ENCODE measurements around the gene ABHD17A. TPM values are rescaled to one million over a fixed set of nuclear protein-coding genes. Genes with fewer than 3 reads are reported as not detected.
"Not testable (repeated sequence)": the region's sequence is repeated elsewhere in the genome, so short reads cannot be mapped to it uniquely, and the experiment has no call there.

ABHD17A gene
- total RNA-seq, 1 donor = 52.5 TPM

DNA sequence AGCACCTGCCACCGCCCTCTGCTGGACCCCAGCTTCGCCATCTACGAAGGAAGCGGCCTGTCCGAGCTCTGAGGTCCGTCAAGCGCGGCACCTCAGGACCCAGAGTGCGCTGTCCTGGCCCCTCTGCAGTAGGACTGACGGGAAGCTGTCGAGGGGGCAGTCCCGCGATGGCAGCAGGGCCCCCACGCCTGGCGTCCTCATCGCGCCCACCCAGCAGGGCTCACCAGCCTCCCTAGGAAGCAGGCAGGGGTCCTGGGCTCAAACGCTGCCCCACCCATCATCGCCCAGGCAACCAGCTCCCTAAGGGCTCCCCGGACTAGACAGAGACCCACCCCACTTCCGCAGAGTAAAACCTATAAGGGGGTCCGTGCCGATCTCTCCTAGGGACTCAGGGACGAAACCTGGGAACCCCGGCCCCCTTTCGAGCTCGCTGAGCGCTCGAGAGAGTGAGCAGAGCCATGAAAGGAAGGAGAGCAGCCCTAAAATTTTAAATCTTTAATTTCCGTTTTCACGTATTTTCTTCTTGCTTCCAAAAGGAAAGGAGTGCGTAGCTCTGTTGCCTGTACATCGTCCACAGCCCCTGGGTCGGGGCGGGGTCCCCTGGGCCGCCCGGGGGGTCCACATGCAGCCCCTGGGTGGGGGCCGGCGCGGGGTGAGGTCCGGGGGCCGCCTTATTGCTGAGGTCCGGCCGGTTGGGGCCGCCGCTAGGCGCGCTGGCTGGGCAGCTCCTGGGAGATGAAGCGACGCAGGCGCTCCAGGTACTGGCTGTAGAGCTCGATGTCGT lies 8.6 kb downstream of the ABHD17A start:
- H4K20me1 ChIP-seq (ENCODE audit: insufficient read depth, low read length) = peaks cover 31% of the 10 kb centered on the region
- DNase-seq (ENCODE audit: insufficient read length, low spot score, missing footprints) = peak; percentile 90
- peak overlapping the region; percentile 62 for H2AFZ ChIP-seq (ENCODE audit: low read length)
- H3K27me3 ChIP-seq (ENCODE audit: insufficient read depth, low read length); H3K9me3 ChIP-seq (ENCODE audit: low read depth, low read length); H3K36me3 ChIP-seq (ENCODE audit: insufficient read depth, low read length): not testable (repeated sequence)
- H3K27ac ChIP-seq (ENCODE audit: low read depth, low read length) = peak overlapping the region; percentile 95
- peak overlapping the region; percentile 99 for H3K4me3 ChIP-seq (ENCODE audit: insufficient read depth, low read length)
- H3K4me2 ChIP-seq (ENCODE audit: insufficient read depth, low read length) = peak overlapping the region; percentile 99
- peaks cover 21% of the 10 kb centered on the region for H3K4me1 ChIP-seq (ENCODE audit: insufficient read depth, low read length)
- peaks cover 61% of the 10 kb centered on the region for H3K79me2 ChIP-seq (ENCODE audit: insufficient read depth, low read length)

DNA sequence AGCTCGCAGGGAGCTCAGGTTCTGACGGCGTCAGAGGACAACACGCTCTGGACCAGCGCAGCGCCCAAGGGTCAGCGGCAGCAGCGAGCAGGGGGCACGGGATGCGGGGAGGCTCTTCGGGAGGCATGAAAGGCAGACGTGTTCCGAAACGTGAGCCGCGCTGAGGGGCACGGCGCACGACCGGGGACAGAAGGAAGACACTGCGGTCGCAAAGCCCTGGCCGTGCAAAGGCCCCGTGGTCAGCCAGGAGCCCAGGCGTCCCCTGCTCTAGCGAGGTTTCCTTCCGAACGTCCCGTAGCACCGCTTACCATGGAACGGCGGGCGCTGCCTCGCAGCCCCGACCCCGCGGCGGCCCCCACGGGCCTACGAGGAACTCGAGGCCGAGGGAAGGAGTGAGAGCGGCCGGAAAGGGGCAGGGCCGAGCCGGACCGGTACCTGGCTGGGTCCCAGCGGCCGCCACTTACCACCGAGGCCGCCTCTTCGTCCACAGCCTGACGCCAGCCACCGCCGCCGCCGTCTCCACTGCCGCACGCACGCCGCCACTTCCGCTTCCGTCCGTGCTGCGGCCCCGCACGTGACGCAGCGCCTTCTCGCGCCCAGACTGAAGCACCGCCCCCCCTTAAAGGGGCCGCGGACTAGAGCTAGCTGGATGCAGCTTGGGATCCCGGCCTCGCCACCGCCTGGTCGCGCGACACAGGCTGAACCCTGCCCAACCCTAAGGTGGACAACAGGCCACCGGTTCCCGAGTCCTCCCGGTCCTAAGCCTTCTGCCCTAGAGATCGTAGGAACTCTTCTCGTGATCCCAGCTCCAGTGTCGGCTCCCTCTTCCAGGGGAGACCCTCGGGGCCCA lies 9.4 kb downstream of the ABHD17A start:
- Histone ChIP-seq H3K79me2 (ENCODE audit: insufficient read depth, low read length) (peaks cover 65% of the 10 kb centered on the region), H4K20me1 (ENCODE audit: insufficient read depth, low read length) (peaks cover 31% of the 10 kb centered on the region), H3K9me3 (ENCODE audit: low read depth, low read length) (no peaks in the 10 kb centered on the region), H3K4me3 (ENCODE audit: insufficient read depth, low read length) (peak overlapping the region; percentile 99), H3K27me3 (ENCODE audit: insufficient read depth, low read length) (no peaks in the 10 kb centered on the region), H3K36me3 (ENCODE audit: insufficient read depth, low read length) (peaks cover 13% of the 10 kb centered on the region), H3K4me1 (ENCODE audit: insufficient read depth, low read length) (peaks cover 21% of the 10 kb centered on the region), H2AFZ (ENCODE audit: low read length) (peak overlapping the region; percentile 72), H3K27ac (ENCODE audit: low read depth, low read length) (peak overlapping the region; percentile 95), H3K4me2 (ENCODE audit: insufficient read depth, low read length) (peak overlapping the region; percentile 99)
- peak; percentile 99 for DNase-seq (ENCODE audit: insufficient read length, low spot score, missing footprints)
- TF ChIP-seq, protein P1, sequence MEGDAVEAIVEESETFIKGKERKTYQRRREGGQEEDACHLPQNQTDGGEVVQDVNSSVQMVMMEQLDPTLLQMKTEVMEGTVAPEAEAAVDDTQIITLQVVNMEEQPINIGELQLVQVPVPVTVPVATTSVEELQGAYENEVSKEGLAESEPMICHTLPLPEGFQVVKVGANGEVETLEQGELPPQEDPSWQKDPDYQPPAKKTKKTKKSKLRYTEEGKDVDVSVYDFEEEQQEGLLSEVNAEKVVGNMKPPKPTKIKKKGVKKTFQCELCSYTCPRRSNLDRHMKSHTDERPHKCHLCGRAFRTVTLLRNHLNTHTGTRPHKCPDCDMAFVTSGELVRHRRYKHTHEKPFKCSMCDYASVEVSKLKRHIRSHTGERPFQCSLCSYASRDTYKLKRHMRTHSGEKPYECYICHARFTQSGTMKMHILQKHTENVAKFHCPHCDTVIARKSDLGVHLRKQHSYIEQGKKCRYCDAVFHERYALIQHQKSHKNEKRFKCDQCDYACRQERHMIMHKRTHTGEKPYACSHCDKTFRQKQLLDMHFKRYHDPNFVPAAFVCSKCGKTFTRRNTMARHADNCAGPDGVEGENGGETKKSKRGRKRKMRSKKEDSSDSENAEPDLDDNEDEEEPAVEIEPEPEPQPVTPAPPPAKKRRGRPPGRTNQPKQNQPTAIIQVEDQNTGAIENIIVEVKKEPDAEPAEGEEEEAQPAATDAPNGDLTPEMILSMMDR (IDR thresholded peaks at IDR 0.05; ENCODE audit: extremely low read depth, low read depth, low read length) = no peak

DNA sequence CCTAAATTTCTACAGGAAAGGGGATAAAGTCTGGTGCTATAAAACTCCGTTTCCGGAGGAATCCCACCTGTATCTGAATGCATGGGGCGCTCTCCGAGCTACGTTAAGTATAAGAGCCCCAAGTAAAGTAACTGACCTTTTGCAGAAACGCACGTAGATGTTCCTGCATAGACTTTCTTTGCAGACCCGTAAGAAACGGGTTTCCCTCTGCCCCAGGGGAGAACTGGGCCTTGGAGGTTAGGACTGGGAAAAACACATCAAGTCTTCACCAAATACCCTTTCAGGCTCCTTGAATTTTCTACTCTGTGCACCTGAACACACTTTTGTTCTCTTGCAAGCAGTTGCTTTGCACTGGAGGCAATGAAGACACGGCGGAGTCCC lies 10.0 kb downstream of the ABHD17A start:
- H3K79me2 ChIP-seq (ENCODE audit: insufficient read depth, low read length) = peaks cover 63% of the 10 kb centered on the region

DNA sequence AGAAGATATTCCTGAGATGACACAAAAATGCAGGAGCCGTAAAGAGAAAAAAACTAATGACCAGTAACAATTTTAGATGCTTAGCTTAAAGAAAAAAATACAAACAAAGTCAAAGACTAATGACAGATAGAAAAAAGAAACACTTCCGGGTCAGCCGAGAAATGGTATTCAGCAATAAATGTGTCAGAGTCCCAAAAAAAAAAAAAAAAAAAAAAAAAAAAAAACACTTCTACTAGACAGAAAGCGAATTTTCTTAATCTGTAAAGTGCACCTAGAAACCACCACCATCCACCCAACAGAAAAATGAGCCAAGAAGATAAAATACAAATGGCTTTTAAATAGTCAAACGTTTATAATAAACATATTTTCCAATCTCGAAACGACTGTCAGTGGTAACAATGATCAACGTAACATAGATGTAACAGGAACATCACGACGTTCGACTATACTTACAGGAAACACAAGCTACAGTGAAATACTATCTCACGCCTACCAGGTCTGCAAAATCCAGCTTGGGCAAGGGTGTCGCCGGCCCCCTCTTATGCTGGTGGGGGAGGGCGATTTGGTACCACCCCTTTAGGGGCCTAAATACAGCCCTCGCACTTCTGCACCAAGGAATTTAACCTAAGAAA lies 10.6 kb downstream of the ABHD17A start:
- peaks cover 21% of the 10 kb centered on the region for H3K4me1 ChIP-seq (ENCODE audit: insufficient read depth, low read length)
- peaks cover 24% of the 10 kb centered on the region for H4K20me1 ChIP-seq (ENCODE audit: insufficient read depth, low read length)
- H3K4me2 ChIP-seq (ENCODE audit: insufficient read depth, low read length) = peak overlapping the region; percentile 99
- peaks cover 62% of the 10 kb centered on the region for H3K79me2 ChIP-seq (ENCODE audit: insufficient read depth, low read length)
- TF ChIP-seq, protein P1 (IDR thresholded peaks at IDR 0.05; ENCODE audit: extremely low read depth, low read depth, low read length) = no peak
- H2AFZ ChIP-seq (ENCODE audit: low read length) = no peak overlapping the region
- no peaks in the 10 kb centered on the region for H3K27me3 ChIP-seq (ENCODE audit: insufficient read depth, low read length)
- H3K9me3 ChIP-seq (ENCODE audit: low read depth, low read length) = no peaks in the 10 kb centered on the region
- H3K27ac ChIP-seq (ENCODE audit: low read depth, low read length) = peak overlapping the region; percentile 95
- DNase-seq (ENCODE audit: insufficient read length, low spot score, missing footprints) = peak; percentile 85
- H3K4me3 ChIP-seq (ENCODE audit: insufficient read depth, low read length) = peak overlapping the region; percentile 99
- peaks cover 14% of the 10 kb centered on the region for H3K36me3 ChIP-seq (ENCODE audit: insufficient read depth, low read length)

More for the DNA sequence above, 10.0 kb downstream of the ABHD17A start:
- Histone ChIP-seq H4K20me1 (ENCODE audit: insufficient read depth, low read length) (peaks cover 26% of the 10 kb centered on the region), H3K4me2 (ENCODE audit: insufficient read depth, low read length) (peak overlapping the region; percentile 99), H3K27ac (ENCODE audit: low read depth, low read length) (peak overlapping the region; percentile 95), H3K36me3 (ENCODE audit: insufficient read depth, low read length) (peaks cover 14% of the 10 kb centered on the region), H2AFZ (ENCODE audit: low read length) (peak overlapping the region; percentile 72), H3K4me3 (ENCODE audit: insufficient read depth, low read length) (peak overlapping the region; percentile 99), H3K4me1 (ENCODE audit: insufficient read depth, low read length) (peaks cover 21% of the 10 kb centered on the region)
- not testable (repeated sequence) for DNase-seq (ENCODE audit: insufficient read length, low spot score, missing footprints); H3K9me3 ChIP-seq (ENCODE audit: low read depth, low read length); H3K27me3 ChIP-seq (ENCODE audit: insufficient read depth, low read length)

All from osteoblast (primary cell).